AG04449 (cell line): ENCODE results near the gene GTF2IRD1.

Experiments used
- CTCF ChIA-PET: fragments of 350-600 bp; formaldehyde crosslinking; extraction: SDS; loops from one replicate; lab custom pipeline; 2021; ENCODE audit warnings: antibody characterized with exemption; lab: Yijun Ruan, JAX
- POLR2A ChIA-PET: fragments of 400-600, 350-600 bp; formaldehyde crosslinking; extraction: SDS; loops from one replicate; lab custom pipeline; 2020; ENCODE audit warnings: antibody characterized with exemption, inconsistent platforms; lab: Yijun Ruan, JAX
- DNase-seq: peaks from one replicate; pipeline ENCODE4 v3.0.0-alpha.2; 2010; ENCODE audit warnings: low read depth, low spot score
- H3K4me3 ChIP-seq: 2 replicates; pipeline ENCODE4 v1.5.1; 2011; ENCODE audit warnings: low read depth, mild to moderate bottlenecking, control low read depth, low read length
- CTCF ChIP-seq: IDR thresholded peaks from one replicate; pipeline ENCODE4 v1.5.1; 2011; ENCODE audit warnings: mild to moderate bottlenecking, moderate library complexity, low read length, control low read depth, inconsistent platforms; ENCODE audit not compliant: insufficient read depth; ENCODE audit errors: missing control alignments

The GTF2IRD1 gene

DNA sequence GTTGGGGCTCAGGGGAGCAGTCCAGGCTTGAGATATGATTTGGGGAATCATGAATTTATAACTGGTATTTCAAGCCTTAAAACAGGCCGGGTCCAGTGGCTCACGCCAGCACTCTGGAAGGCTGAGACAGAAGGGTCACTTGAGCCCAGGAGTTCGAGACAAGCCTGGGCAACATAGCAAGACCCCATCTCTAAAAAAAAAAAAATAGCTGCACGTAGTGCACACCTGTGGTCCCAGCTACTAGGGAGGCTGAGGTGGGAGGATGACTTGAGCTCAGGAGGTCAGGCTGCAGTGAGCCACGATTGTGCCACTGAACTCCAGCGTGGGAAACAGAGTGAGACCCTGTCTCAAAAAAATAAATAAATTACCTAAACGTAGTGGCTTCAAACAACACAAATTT, 122.1 kb downstream of the GTF2IRD1 start:
- CTCF ChIA-PET = interaction anchor here (0.6 to 5.4 kb wide), 6 partner anchors 9 to 158 kb away, joined by 3 to 45 read pairs (median 3); no protein-coding TSS in a partner anchor
- POLR2A ChIA-PET = no interaction called here
- H3K4me3 ChIP-seq = no peak overlapping the region
- TF ChIP-seq CTCF = no peak
- DNase-seq = no peak

GRCh38 chr7:74579800-74580685, 126.3 kb downstream of the GTF2IRD1 start:
- DNase-seq = no peak
- CTCF ChIA-PET = interaction anchor here (1.0 to 2.5 kb wide), 2 partner anchors 14 to 44 kb away, joined by 3 to 11 read pairs; no protein-coding TSS in a partner anchor
- no peak for TF ChIP-seq CTCF
- H3K4me3 ChIP-seq = no peak overlapping the region
- POLR2A ChIA-PET = interaction anchor here (0.6 kb wide), 1 partner anchor 36 kb away, joined by 3 read pairs; no protein-coding TSS in a partner anchor

GRCh38 chr7:74581916-74582440, 128.3 kb downstream of the GTF2IRD1 start:
- DNase-seq = no peak
- POLR2A ChIA-PET = no interaction called here
- no peak for TF ChIP-seq CTCF
- CTCF ChIA-PET = interaction anchor here (1.0 kb wide), 1 partner anchor 136 kb away, joined by 3 read pairs; no protein-coding TSS in a partner anchor
- H3K4me3 ChIP-seq = no peak overlapping the region

- no peak overlapping the region for H3K4me3 ChIP-seq
- ChIA-PET CTCF (interaction anchor here (1.0 kb wide), 1 partner anchor 137 kb away, joined by 3 read pairs; no protein-coding TSS in a partner anchor), POLR2A (no interaction called here)
- no peak for TF ChIP-seq CTCF
- DNase-seq = no peak
Measured at GRCh38 chr7:74582447-74583039, 128.8 kb downstream of the GTF2IRD1 start.

DNA sequence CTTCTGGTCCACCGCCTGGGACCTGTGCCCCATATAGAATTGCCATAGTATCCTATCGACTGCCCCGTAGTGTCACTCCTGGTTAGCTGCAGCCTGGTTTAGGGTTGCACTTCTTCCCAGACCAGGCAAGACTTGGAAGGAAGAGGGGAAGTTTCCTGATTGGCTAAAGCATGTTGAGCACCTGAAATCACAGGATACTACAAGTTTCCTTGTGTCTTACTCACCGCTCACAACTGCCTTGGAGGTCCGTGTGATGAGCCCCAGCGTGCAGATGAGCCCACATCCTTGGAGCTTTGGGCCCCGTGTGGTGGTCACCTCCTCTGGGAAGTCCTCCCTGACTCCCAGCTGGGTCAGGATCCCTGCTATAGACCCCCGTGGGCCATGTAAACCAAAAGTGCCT, 129.9 kb downstream of the GTF2IRD1 start:
- DNase-seq = no peak
- H3K4me3 ChIP-seq = no peak overlapping the region
- ChIA-PET CTCF (interaction anchor here (2.2 kb wide), 1 partner anchor 17 kb away, joined by 10 read pairs; no protein-coding TSS in a partner anchor), POLR2A (no interaction called here)
- TF ChIP-seq CTCF = no peak
